ENCODE data around the gene ST8SIA5. TPM values are rescaled to one million over a fixed set of nuclear protein-coding genes. Genes with fewer than 3 reads are reported as not detected.
A peak's percentile ranks its signal among the peaks of the same experiment; 100 is the strongest.

Gene ST8SIA5
- total RNA-seq, 1 experiment from 2014 or later, result 0.48 TPM

- no peak for DNase-seq (ENCODE audit: low spot score)
Observed at GRCh38 chr18:46711444-46711863, 45.4 kb downstream of the ST8SIA5 start.

DNA sequence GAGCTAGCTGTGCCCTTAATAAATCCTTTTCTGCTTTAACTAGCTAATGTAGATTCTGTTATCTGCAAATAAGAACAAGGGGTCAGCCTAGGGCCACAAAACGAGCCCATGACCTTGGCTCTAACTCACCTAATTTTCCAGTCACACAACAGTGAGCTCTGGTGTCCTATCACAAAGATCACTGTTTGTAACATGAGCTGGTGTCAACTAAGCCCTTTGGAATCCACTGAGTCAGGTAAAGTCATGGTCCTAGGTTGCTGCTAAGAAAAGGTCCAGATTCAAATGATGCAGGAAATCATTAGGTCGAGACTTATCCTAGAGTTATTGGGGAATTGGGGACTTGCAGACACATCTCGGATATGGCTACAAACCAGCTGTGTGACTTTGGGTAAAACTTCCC, 49.9 kb downstream of the ST8SIA5 start:
- no peak for DNase-seq (ENCODE audit: low spot score)

DNA sequence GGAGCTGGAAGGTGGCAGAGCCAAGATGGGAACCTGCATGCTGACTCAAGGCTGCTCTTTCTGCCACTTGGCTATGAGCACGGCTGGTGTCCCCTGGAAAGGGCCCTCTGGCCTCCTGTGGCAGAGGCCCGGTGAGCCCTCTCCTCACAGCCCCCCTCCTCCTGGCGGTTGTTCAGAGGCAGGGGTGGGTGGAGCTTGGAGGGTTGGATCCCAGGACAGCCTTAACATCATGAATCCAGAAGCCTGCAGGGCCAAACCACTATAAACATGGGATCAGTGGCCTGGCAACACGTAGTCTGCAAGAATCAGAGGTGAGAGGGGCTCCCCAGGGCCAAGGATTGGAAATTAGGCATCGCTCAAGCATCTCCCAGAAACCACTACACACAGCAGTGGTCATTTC, 51.3 kb downstream of the ST8SIA5 start:
- no peak for DNase-seq (ENCODE audit: low spot score)

GRCh38 chr18:46704816-46705215, 52.0 kb downstream of the ST8SIA5 start:
- DNase-seq (ENCODE audit: low spot score), result no peak

GRCh38 chr18:46704189-46704588, 52.7 kb downstream of the ST8SIA5 start:
- DNase-seq (ENCODE audit: low spot score), result no peak

DNA sequence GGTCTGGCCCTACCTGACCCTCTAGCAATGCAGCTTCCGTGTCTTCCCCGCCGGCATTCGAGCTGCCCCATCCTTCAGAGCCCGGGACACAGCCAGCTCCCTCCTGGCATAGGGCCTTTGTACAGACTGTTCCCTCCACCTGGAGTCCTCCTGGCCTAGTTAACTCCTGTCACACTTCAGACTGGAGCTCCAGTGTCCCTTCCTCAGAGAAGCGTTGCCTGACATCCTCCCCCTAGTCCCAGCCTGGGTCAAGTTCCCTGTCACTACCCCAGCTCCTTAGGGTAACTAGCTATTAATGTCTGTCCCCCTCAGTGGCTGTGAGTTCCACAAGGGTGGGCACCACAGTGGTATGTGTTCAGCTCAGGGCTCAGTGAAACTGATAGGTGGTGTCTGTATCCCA, 54.4 kb downstream of the ST8SIA5 start:
- no peak for DNase-seq (ENCODE audit: low spot score)

- DNase-seq (ENCODE audit: low spot score), result no peak
Observed at GRCh38 chr18:46700066-46700824, 56.6 kb downstream of the ST8SIA5 start.

DNA sequence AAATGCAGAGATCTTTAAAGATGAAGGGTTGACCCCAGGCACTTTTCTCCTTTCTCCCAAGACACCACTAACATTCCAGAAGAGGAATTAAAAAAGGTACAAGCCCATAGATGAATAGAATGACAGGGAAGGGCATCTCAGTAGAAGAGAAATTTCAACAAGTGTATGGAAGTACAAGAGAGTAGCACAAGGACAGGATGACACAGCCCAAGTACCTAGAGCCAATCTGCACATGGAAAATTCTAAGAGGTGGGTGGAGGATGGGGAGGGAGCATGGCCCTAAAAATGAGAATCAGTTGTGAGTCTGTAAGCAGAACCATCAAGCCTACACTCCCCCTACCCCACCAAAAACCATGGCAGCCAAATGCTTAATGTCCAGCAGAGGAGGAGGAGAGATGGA, 60.2 kb downstream of the ST8SIA5 start:
- DNase-seq (ENCODE audit: low spot score), result no peak

DNA sequence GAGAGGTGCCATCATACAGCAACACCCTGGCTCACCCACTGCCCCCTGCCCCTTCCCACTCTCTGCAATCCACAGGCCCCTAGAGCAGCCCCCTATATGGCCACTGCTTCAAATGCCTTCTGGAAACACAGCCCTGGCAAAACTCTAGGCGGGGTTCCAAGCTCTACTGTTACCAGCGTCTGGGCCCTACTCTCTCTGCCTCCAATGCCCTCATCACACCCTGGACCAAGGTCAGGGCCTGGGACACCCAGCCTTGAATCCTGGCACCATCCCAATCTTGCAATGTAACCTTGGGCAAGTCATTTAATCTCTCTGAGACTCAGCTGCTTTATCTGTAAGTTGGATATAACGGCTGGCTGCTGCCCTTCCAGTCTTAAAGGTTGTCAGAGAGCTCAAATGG, 60.6 kb downstream of the ST8SIA5 start:
- no peak for DNase-seq (ENCODE audit: low spot score)

DNA sequence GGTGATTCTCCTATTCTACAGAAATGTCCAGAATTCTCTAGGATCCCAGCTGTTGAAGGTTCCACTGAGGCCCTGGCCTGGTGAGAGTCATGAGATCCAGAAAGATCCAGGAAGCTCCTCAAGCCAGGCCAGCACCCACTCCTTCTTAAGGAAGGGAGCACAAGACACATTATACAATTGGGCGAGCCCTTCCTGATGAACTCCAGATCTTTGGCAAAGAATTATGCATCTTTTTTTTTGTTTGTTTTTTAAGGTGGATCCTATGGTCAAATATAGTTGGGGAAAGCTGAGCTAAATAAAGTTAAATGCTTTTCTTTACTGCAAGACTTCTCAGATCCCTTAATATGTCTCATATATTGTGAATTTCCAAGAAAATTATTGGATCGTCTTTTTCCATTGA, 62.9 kb downstream of the ST8SIA5 start:
- no peak for DNase-seq (ENCODE audit: low spot score)

GRCh38 chr18:46688853-46689525, 67.9 kb downstream of the ST8SIA5 start:
- no peak for DNase-seq (ENCODE audit: low spot score)

- DNase-seq (ENCODE audit: low spot score), result no peak
Observed at GRCh38 chr18:46686186-46686585, 70.7 kb downstream of the ST8SIA5 start.

DNA sequence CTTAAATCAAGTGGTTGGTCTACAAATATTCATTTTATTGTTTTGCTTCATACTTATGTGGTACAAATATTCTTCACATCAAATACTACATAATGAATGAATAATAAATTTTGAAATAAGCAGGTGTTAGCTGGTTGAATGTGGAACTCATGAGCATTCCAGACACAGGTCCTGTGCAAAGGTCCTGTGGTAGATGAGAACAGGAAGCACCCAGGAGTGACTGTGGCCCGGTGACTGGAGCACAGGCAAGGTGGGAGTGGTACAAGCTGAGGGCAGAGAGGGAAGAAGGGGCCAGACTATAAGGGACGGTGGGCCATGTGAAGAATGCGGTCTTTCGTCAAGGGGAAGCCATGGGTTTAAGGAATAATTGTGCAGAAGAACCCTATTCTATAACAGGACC, 73.6 kb downstream of the ST8SIA5 start:
- DNase-seq (ENCODE audit: low spot score), result no peak

GRCh38 chr18:46680784-46681695, 75.8 kb downstream of the ST8SIA5 start:
- DNase-seq (ENCODE audit: low spot score), result no peak

GRCh38 chr18:46679846-46680598, 76.8 kb downstream of the ST8SIA5 start:
- no peak for DNase-seq (ENCODE audit: low spot score)

- DNase-seq (ENCODE audit: low spot score), result no peak
Observed at GRCh38 chr18:46678785-46679399, 78.0 kb downstream of the ST8SIA5 start.

- DNase-seq (ENCODE audit: low spot score), result no peak
Observed at GRCh38 chr18:46678041-46678440, 78.8 kb downstream of the ST8SIA5 start.

GRCh38 chr18:46677611-46678010, 79.2 kb downstream of the ST8SIA5 start:
- DNase-seq (ENCODE audit: low spot score), result peak; percentile 29

DNA sequence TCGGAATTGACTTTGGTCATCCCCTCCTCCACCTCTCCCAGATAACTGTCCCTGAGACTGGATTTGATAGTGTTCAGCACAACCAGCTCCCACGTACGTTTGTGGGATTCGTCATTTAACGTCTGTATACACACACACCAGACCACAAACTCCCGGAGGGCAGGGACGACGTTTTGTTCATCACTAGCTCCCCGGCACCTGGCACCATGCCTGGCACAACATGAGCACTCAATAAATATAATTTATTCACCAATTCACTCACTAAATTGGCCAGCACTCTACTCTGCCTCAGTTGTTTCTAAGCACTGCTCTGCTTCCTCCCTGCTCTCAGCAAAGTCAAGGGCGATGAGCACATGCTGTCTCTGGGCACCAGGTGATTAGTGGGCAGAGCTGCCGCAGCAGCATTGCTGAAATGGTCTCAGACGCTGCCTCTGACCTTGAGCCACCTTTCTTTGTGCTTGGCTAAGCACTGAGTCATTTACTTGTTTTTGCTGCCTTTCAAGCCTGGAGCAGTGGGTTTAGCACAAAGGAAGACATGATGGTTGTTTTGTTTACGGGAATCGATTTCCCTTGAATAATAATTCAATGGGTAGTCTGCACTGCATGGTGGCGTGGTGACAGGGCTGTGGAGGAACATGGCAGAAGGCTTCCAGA, 80.5 kb downstream of the ST8SIA5 start:
- peak; percentile 83 for DNase-seq (ENCODE audit: low spot score)

GRCh38 chr18:46675112-46675511, 81.7 kb downstream of the ST8SIA5 start:
- no peak for DNase-seq (ENCODE audit: low spot score)

All from H4 (cell line).